Prostate gland (tissue), 2 donors: ENCODE results near the gene TAS2R42. TPM values are rescaled to one million over a fixed set of nuclear protein-coding genes. Genes with fewer than 3 reads are reported as not detected.

Experiments
- DNase-seq: peaks from one replicate; pipeline ENCODE4 v3.0.0-alpha.2; 2019; ENCODE audit warnings: low spot score
- H3K27ac ChIP-seq, 2 donors: fragments of 200-600 bp; sonication (generic); 2 replicates each; pipeline ENCODE4 v1.5.1; 2017 to 2019
- H3K27me3 ChIP-seq: fragments of 200-600 bp; sonication (generic); replicated peaks from 2 replicates; pipeline ENCODE4 v1.5.1; 2019; ENCODE audit not compliant: insufficient read depth
- H3K36me3 ChIP-seq, 2 donors: fragments of 200-600 bp; sonication (generic); 1 replicate in 1 of 2; 2 replicates in 1 of 2; pipeline versions ENCODE4 v1.5.1 to v1.8.1; 2017 to 2019
- H3K4me1 ChIP-seq: fragments of 200-600 bp; sonication (generic); replicated peaks from 2 replicates; pipeline ENCODE4 v1.5.1; 2019
- H3K4me3 ChIP-seq, 2 donors: fragments of 200-600 bp; sonication (generic); 2 replicates each; pipeline ENCODE4 v1.5.1; 2017 to 2019
- H3K9me3 ChIP-seq: fragments of 200-600 bp; sonication (generic); 2 replicates; pipeline ENCODE4 v1.5.1; 2017
- POLR2A ChIP-seq: fragments of 450-650 bp; IDR thresholded peaks from one replicate; pipeline ENCODE4 v1.6.1; 2016; ENCODE audit warnings: antibody characterized with exemption, mild to moderate bottlenecking
- POLR2AphosphoS5 ChIP-seq: sonication (generic); formaldehyde crosslinking; IDR thresholded peaks from one replicate; pipeline ENCODE4 v1.6.1; 2017; ENCODE audit warnings: antibody characterized with exemption
- WGBS: methylation state at CpG from one replicate; pipeline ENCODE4 v1.1.5; 2018; 5-methylcytosine and 5-hydroxymethylcytosine counted together
- intact Hi-C: fragments of 100-400 bp; cut with DNase I; formaldehyde crosslinking; loops from one replicate; pipeline ENCODE4 v1.14.2; 2022
- total RNA-seq, 2 donors: library from RNA; depleted of rRNA; stranded (reverse); fragments of >200 nt; gene quantifications; one replicate each; pipeline ENCODE4 v1.1.0, GENCODE V29; 2016
- TF ChIP-seq, protein P1 (sequence below), 4 experiments: fragments of 200-600 bp in 2 of 4; fragments of 450-650 bp in 2 of 4; sonication (generic) in 2 of 4; IDR thresholded peaks; 1 replicate in 3 of 4; 2 replicates in 1 of 4; pipeline ENCODE4 v1.5.1; 2016 to 2019; ENCODE audit warnings: antibody characterized with exemption in 4 of 4, mild to moderate bottlenecking in 2 of 4, moderate library complexity in 2 of 4

The TAS2R42 gene
- total RNA-seq, 2 donors from 2014 or later = not detected

DNA sequence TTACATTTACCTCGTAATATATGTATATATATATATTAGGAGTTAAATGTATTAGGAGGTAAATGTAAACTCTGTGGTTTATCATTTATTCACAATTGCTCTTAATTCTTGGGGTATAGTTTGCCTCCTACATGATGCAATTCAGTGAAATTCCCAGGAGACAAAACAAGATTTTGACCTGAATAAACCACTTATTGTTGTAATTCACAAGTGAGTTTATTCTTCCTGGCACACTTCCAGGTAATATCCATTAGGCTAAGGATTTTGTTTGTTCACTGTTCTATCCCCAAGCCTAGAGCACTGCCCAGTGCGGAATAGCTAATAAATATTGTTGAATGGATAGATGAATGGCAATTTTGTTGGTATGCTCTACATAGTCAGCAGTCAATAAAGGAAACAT is 12.7 kb downstream of the TAS2R42 start:
- H3K36me3 ChIP-seq = no peaks in the 10 kb centered on the region
- H3K4me1 ChIP-seq = no peaks in the 10 kb centered on the region
- H3K4me3 ChIP-seq = no peak overlapping the region
- H3K9me3 ChIP-seq = no peaks in the 10 kb centered on the region
- H3K27ac ChIP-seq = no peak overlapping the region
- TF ChIP-seq POLR2A = no peak
- TF ChIP-seq, protein P1, sequence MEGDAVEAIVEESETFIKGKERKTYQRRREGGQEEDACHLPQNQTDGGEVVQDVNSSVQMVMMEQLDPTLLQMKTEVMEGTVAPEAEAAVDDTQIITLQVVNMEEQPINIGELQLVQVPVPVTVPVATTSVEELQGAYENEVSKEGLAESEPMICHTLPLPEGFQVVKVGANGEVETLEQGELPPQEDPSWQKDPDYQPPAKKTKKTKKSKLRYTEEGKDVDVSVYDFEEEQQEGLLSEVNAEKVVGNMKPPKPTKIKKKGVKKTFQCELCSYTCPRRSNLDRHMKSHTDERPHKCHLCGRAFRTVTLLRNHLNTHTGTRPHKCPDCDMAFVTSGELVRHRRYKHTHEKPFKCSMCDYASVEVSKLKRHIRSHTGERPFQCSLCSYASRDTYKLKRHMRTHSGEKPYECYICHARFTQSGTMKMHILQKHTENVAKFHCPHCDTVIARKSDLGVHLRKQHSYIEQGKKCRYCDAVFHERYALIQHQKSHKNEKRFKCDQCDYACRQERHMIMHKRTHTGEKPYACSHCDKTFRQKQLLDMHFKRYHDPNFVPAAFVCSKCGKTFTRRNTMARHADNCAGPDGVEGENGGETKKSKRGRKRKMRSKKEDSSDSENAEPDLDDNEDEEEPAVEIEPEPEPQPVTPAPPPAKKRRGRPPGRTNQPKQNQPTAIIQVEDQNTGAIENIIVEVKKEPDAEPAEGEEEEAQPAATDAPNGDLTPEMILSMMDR (IDR thresholded peaks at IDR 0.05) = no peak
- TF ChIP-seq POLR2AphosphoS5 = no peak
- WGBS = 94% methylated on average over 2 of the region's 2 CpGs
- no peak for DNase-seq
- no peaks in the 10 kb centered on the region for H3K27me3 ChIP-seq
- intact Hi-C loops = no loop called here

DNA sequence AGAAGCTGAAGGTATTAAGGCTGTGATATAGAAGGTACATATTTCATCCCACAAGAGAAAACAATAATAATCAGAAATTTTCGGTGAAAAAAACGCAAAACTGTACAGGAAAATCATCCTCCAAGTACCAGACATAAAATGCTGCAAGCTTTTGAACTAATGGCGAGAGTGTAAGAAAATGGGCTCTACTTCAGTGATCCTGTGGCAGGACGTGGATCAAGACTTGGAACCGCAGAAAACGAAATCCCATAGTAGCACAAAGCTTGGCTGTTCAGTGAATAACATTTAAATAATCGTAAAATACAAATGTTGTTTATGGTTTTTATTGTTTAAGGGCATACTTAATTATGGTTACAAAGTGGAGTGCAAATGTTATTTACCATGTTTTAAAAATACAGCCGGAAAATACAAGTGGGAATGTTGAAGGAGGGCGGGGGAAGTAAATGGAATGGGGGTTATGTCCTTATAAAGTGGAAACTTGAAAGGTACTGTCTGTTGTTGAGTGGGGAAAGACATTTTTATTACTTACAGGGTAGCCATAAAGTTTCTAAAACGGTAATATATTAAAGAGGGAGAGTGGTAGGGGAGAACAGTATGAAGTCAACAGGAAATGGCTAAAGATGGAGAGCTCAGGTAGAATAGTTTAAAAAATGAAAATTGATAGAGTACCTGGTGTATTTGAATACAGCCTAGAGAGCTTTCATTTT is 14.6 kb downstream of the TAS2R42 start:
- H3K9me3 ChIP-seq = no peaks in the 10 kb centered on the region

GRCh38 chr12:11171145-11171968 is 15.4 kb downstream of the TAS2R42 start, which contains the start of gene SMIM10L1:
Gene SMIM10L1, plus strand, starts transcription at chr12:11171194. Its CDS starts 163 bp downstream, at chr12:11171357.
- TF ChIP-seq POLR2AphosphoS5 (peak; percentile 76), POLR2A (peak; percentile 30)
- TF ChIP-seq, protein P1 (IDR thresholded peaks at IDR 0.05) = no peak
- no peaks in the 10 kb centered on the region for H3K4me1 ChIP-seq
- peak within 1 kb of the TSS; percentile 90 to 93 for H3K27ac ChIP-seq
- peak within 1 kb of the TSS; percentile 89 to 97 for H3K4me3 ChIP-seq
- no peaks in the 10 kb centered on the region for H3K36me3 ChIP-seq
- H3K9me3 ChIP-seq = no peaks in the 10 kb centered on the region
- no peaks in the 10 kb centered on the region for H3K27me3 ChIP-seq
- WGBS = under 1% methylated on average over 61 of the region's 70 CpGs
- DNase-seq = peak; percentile 88
- intact Hi-C loops = no loop called here

More for the DNA sequence above, 14.6 kb downstream of the TAS2R42 start:
- Histone ChIP-seq H3K36me3 (no peaks in the 10 kb centered on the region), H3K27ac (peak overlapping the region; percentile 90 to 93), H3K27me3 (no peaks in the 10 kb centered on the region), H3K4me3 (peak overlapping the region; percentile 89 to 97), H3K4me1 (no peaks in the 10 kb centered on the region)
- no peak for DNase-seq
- TF ChIP-seq POLR2A (no peak), POLR2AphosphoS5 (no peak)
- TF ChIP-seq, protein P1 (IDR thresholded peaks at IDR 0.05) = no peak
- WGBS = 2% methylated on average over 10 of the region's 10 CpGs
- intact Hi-C loops = no loop called here

- Histone ChIP-seq H3K27ac (peak overlapping the region; percentile 90 to 93), H3K4me1 (no peaks in the 10 kb centered on the region), H3K4me3 (peak overlapping the region; percentile 89 to 97)
These were observed 16.0 kb downstream of the TAS2R42 start for GRCh38 chr12:11170810-11171144.

More at GRCh38 chr12:11170810-11171144, 16.0 kb downstream of the TAS2R42 start:
- Histone ChIP-seq H3K36me3 (no peaks in the 10 kb centered on the region), H3K27me3 (no peaks in the 10 kb centered on the region), H3K9me3 (no peaks in the 10 kb centered on the region)
- WGBS = 2% methylated on average over 4 of the region's 4 CpGs
- DNase-seq = no peak
- TF ChIP-seq POLR2A (no peak), POLR2AphosphoS5 (no peak)
- TF ChIP-seq, protein P1 (IDR thresholded peaks at IDR 0.05) = no peak
- intact Hi-C loops = no loop called here
